DOHH2 (cell line): ENCODE data around the gene PPIE.

Experiments used
- H3F3A ChIP-seq: fragments of 200-600 bp; sonication (generic), shearing (Covaris generic); 2 replicates; pipeline ENCODE4 v1.6.0; 2016; ENCODE audit warnings: antibody characterized with exemption, mild to moderate bottlenecking; ENCODE audit not compliant: control insufficient read depth, insufficient read depth
- H3K27ac ChIP-seq: fragments of 200-600 bp; sonication (generic); 2 replicates; pipeline ENCODE4 v1.5.1; 2014; ENCODE audit warnings: low read depth, mild to moderate bottlenecking, low read length, moderate library complexity
- H3K27me3 ChIP-seq: fragments of 200-600 bp; sonication (generic); 2 replicates; pipeline ENCODE4 v1.6.1; 2014; ENCODE audit warnings: mild to moderate bottlenecking, low read length, mixed read lengths; ENCODE audit not compliant: control insufficient read depth
- H3K36me3 ChIP-seq: fragments of 200-600 bp; sonication (generic); 2 replicates; pipeline ENCODE4 v1.6.1; 2014; ENCODE audit warnings: mild to moderate bottlenecking, low read length, moderate library complexity, mixed read lengths; ENCODE audit not compliant: control insufficient read depth
- H3K4me1 ChIP-seq: fragments of 200-600 bp; sonication (generic); 2 replicates; pipeline ENCODE4 v1.6.1; 2014; ENCODE audit warnings: mild to moderate bottlenecking, low read length, mixed read lengths; ENCODE audit not compliant: control insufficient read depth
- H3K4me2 ChIP-seq: fragments of 200-600 bp; sonication (generic); 2 replicates; pipeline ENCODE4 v1.6.0; 2014; ENCODE audit warnings: mild to moderate bottlenecking, low read length, moderate library complexity
- H3K4me3 ChIP-seq: fragments of 200-600 bp; sonication (generic); 2 replicates; pipeline ENCODE4 v1.5.1; 2014; ENCODE audit warnings: mild to moderate bottlenecking, low read length, mixed read lengths
- H3K79me2 ChIP-seq: fragments of 200-600 bp; sonication (generic); 2 replicates; pipeline ENCODE4 v1.6.1; 2014; ENCODE audit warnings: mild to moderate bottlenecking, low read length, mixed read lengths; ENCODE audit not compliant: control insufficient read depth
- H3K9me2 ChIP-seq: fragments of 200-600 bp; sonication (generic); replicated peaks from 2 replicates; pipeline ENCODE4 v1.6.1; 2014; ENCODE audit warnings: mild to moderate bottlenecking, low read length, mixed read lengths; ENCODE audit not compliant: control insufficient read depth
- H3K9me3 ChIP-seq: fragments of 200-600 bp; sonication (generic); 2 replicates; pipeline ENCODE4 v1.6.1; 2014; ENCODE audit warnings: antibody characterized with exemption, low read length, mixed read lengths; ENCODE audit not compliant: control insufficient read depth, insufficient read depth
- H4K20me1 ChIP-seq: fragments of 200-600 bp; sonication (generic); 2 replicates; pipeline ENCODE4 v1.6.0; 2014; ENCODE audit warnings: low read depth, mild to moderate bottlenecking, antibody characterized with exemption, low read length, moderate library complexity; ENCODE audit not compliant: control insufficient read depth, insufficient read depth
- CTCF ChIP-seq: fragments of 200-600 bp; sonication (generic); IDR thresholded peaks from one replicate; pipeline ENCODE4 v1.5.1; 2014; ENCODE audit warnings: antibody characterized with exemption, mild to moderate bottlenecking, low read depth, low read length; ENCODE audit not compliant: poor library complexity, severe bottlenecking
- EZH2phosphoT487 ChIP-seq: fragments of 200-600 bp; sonication (generic); IDR thresholded peaks from 2 replicates; pipeline ENCODE4 v1.6.1; 2017; ENCODE audit warnings: borderline replicate concordance, mild to moderate bottlenecking, antibody characterized with exemption, low read length, moderate library complexity, mixed read lengths

The PPIE gene

GRCh38 chr1:39727932-39728317 lies 10.8 kb upstream of the PPIE start:
- Histone ChIP-seq H3K27ac (no peak overlapping the region), H3K27me3 (peaks cover 66% of the 10 kb centered on the region), H4K20me1 (no peaks in the 10 kb centered on the region), H3K4me3 (no peak overlapping the region), H3K9me3 (no peaks in the 10 kb centered on the region), H3F3A (no peaks in the 10 kb centered on the region), H3K9me2 (no peaks in the 10 kb centered on the region), H3K4me2 (no peak overlapping the region), H3K36me3 (no peaks in the 10 kb centered on the region), H3K4me1 (peaks cover 8% of the 10 kb centered on the region; the same call in 1 of the 2 replicates), H3K79me2 (no peaks in the 10 kb centered on the region)
- TF ChIP-seq CTCF (no peak), EZH2phosphoT487 (no peak)

DNA sequence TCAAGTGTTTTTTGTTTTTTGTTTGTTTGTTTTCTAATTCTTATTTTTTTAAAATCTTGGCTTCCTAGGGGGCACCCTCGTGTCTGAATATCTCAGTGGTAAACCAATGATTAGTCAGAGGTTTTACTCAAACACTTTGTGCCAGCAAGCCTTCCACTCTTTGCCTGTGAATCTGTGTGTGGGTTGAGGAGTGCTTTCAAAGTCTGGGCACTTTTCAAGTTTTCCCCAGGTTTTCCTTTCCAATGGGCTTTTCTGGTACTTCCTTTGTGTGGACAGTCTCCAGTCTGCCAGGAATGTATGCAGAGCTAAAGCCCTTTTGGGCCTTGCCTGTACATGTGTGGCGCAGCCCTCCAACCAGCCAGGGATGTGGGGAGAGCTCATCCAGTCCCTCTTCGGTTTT lies 9.7 kb upstream of the PPIE start:
- Histone ChIP-seq H3K79me2 (no peaks in the 10 kb centered on the region), H4K20me1 (no peaks in the 10 kb centered on the region), H3K27ac (no peak overlapping the region), H3K4me1 (peaks cover 8% of the 10 kb centered on the region; the same call in 1 of the 2 replicates), H3K4me3 (no peak overlapping the region), H3K9me2 (no peaks in the 10 kb centered on the region), H3F3A (no peaks in the 10 kb centered on the region), H3K9me3 (no peaks in the 10 kb centered on the region), H3K27me3 (peaks cover 73% of the 10 kb centered on the region), H3K4me2 (no peak overlapping the region), H3K36me3 (no peaks in the 10 kb centered on the region)
- TF ChIP-seq EZH2phosphoT487 (no peak), CTCF (no peak)

GRCh38 chr1:39729842-39730241 lies 8.8 kb upstream of the PPIE start:
- H3K9me2 ChIP-seq: no peaks in the 10 kb centered on the region
- H3K4me2 ChIP-seq: no peak overlapping the region
- H3K4me1 ChIP-seq: peaks cover 8% of the 10 kb centered on the region; the same call in 1 of the 2 replicates
- no peaks in the 10 kb centered on the region for H4K20me1 ChIP-seq
- H3F3A ChIP-seq: no peaks in the 10 kb centered on the region
- no peaks in the 10 kb centered on the region for H3K9me3 ChIP-seq
- no peak for TF ChIP-seq EZH2phosphoT487
- no peak for TF ChIP-seq CTCF
- H3K27ac ChIP-seq: no peak overlapping the region
- no peaks in the 10 kb centered on the region for H3K36me3 ChIP-seq
- H3K27me3 ChIP-seq: peaks cover 65% of the 10 kb centered on the region
- no peaks in the 10 kb centered on the region for H3K79me2 ChIP-seq
- H3K4me3 ChIP-seq: no peak overlapping the region
